ENCODE results near the gene ANLN. TPM values are rescaled to one million over a fixed set of nuclear protein-coding genes. Genes with fewer than 3 reads are reported as not detected.
"Not testable (repeated sequence)": the region's sequence is repeated elsewhere in the genome, so short reads cannot be mapped to it uniquely, and the experiment has no call there.

ANLN gene
- total RNA-seq, 1 experiment from 2014 or later = 106 TPM

DNA sequence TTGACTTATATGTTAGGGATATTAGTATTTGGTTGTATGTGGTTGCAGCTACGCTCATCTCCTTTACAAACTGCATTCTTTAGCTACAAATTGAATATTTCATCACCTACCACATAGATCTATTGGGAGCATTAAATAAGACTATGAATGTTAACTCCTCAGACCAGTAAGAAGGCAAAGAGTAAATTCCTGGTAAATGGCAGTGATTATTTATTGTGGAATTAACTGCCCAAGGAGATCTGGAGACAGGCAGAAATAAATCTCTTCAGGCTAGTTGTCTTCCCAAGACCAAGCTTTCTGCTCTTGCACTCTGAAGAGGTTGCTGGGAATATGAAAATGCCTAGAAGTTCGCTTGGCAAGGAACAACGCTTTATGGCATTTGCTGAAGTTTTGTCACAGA, 74.6 kb downstream of the ANLN start:
- Histone ChIP-seq H3K36me3 (ENCODE audit: control insufficient read depth, insufficient read depth, low read length) (no peaks in the 10 kb centered on the region), H3K27me3 (replicated peaks; ENCODE audit: control insufficient read depth, insufficient read depth, low read length) (no peaks in the 10 kb centered on the region), H3K4me3 (ENCODE audit: low read depth, low read length) (no peak overlapping the region), H3K9me3 (peaks cover 6% of the 10 kb centered on the region; the same call in 1 of the 2 replicates), H3K4me1 (peaks cover 21% of the 10 kb centered on the region)
- Mint-ChIP-seq H3K4me1 (ENCODE audit: low read depth, unreplicated experiment) (peaks cover 11% of the 10 kb centered on the region), H3K36me3 (ENCODE audit: insufficient read depth, unreplicated experiment) (peaks cover 8% of the 10 kb centered on the region), H3K4me3 (ENCODE audit: unreplicated experiment) (no peak overlapping the region), H3K27ac (ENCODE audit: unreplicated experiment) (no peak overlapping the region), H3K27me3 (ENCODE audit: insufficient read depth, unreplicated experiment) (no peaks in the 10 kb centered on the region), H3K9me3 (ENCODE audit: unreplicated experiment) (no peaks in the 10 kb centered on the region)
- TF ChIP-seq CTCF (IDR thresholded peaks at IDR 0.05; ENCODE audit: insufficient read depth in 1 of 2, low read depth in 1 of 2, low read length in 1 of 2, severe bottlenecking in 1 of 2, unreplicated experiment in 1 of 2) = no peak
- BruUV-seq (replicated peaks) = no TSS peak
- CTCF ChIA-PET = no interaction called here
- intact Hi-C loops (cut with micrococcal nuclease; ENCODE audit: unreplicated experiment) = no loop called here
- DNase-seq = no peak
- POLR2A ChIA-PET = no interaction called here

DNA sequence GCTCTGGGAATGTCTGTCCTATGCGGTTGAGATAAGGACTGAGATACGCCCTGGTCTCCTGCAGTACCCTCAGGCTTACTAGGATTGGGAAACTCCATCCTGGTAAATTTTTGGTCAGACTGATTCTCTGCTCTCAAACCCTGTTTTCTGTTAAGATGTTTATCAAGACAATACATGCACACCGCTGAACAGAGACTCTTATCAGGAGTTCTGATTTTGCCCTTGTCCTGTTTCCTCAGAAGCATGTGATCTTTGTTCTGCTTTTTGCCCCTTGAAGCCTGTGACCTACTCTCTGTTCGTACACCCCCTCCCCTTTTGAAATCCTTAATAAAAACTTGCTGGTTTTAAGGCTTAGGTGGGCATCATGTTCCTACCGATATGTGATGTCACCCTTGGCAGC, 76.3 kb downstream of the ANLN start:
- DNase-seq; CTCF ChIA-PET; H3K9me3 Mint-ChIP-seq (ENCODE audit: unreplicated experiment); H3K27me3 ChIP-seq (replicated peaks; ENCODE audit: control insufficient read depth, insufficient read depth, low read length); H3K9me3 ChIP-seq; H3K27ac Mint-ChIP-seq (ENCODE audit: unreplicated experiment); H3K4me1 Mint-ChIP-seq (ENCODE audit: low read depth, unreplicated experiment); H3K4me3 Mint-ChIP-seq (ENCODE audit: unreplicated experiment); H3K4me1 ChIP-seq; intact Hi-C loops (cut with micrococcal nuclease; ENCODE audit: unreplicated experiment); H3K36me3 ChIP-seq (ENCODE audit: control insufficient read depth, insufficient read depth, low read length); POLR2A ChIA-PET; H3K27me3 Mint-ChIP-seq (ENCODE audit: insufficient read depth, unreplicated experiment); H3K36me3 Mint-ChIP-seq (ENCODE audit: insufficient read depth, unreplicated experiment); BruUV-seq (replicated peaks); H3K4me3 ChIP-seq (ENCODE audit: low read depth, low read length): not testable (repeated sequence)

DNA sequence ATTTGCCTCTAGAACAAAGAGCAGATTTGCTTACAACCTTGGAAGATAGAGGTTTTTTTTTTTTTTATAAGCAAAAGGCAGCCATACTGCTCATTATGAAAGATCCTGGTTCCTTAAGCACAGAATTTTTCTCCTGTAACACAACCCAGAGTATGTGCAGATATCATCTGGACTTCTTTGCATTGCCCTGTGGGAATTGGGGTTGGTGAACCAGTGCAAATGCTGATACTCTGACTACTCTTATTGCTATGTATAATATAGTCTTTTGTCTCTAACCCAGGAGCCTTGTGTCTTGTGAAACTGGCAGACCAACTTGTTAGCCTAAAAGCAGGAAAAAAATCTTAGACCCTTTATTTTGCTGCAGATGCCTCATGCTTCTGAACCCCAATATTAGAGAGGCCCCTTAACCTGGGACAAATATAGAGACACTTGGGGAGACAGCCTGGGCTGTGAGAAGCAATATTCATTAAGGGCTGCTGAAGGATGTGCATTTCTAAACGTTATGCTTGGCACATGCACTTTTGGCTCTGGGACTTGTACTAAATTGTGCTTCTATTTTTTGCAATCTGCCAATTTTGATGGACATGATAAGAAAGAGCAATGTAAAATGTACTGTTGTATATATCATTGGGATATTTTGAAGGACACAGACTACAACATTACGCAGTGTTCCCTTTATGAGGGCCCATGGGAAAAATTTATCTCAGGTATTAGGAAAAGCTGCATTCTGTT, 78.9 kb downstream of the ANLN start:
- no peaks in the 10 kb centered on the region for H3K27me3 ChIP-seq (replicated peaks; ENCODE audit: control insufficient read depth, insufficient read depth, low read length)
- H3K27ac Mint-ChIP-seq (ENCODE audit: unreplicated experiment) = no peak overlapping the region
- no peaks in the 10 kb centered on the region for H3K4me1 ChIP-seq
- no peaks in the 10 kb centered on the region for H3K27me3 Mint-ChIP-seq (ENCODE audit: insufficient read depth, unreplicated experiment)
- no peaks in the 10 kb centered on the region for H3K9me3 Mint-ChIP-seq (ENCODE audit: unreplicated experiment)
- no TSS peak for BruUV-seq (replicated peaks)
- H3K9me3 ChIP-seq = 0 out of 2 replicates have a peak, but pooled peaks cover 4% of the 10 kb centered on the region
- no peak overlapping the region for H3K4me3 Mint-ChIP-seq (ENCODE audit: unreplicated experiment)
- no peaks in the 10 kb centered on the region for H3K36me3 Mint-ChIP-seq (ENCODE audit: insufficient read depth, unreplicated experiment)
- intact Hi-C loops (cut with micrococcal nuclease; ENCODE audit: unreplicated experiment) = no loop called here
- H3K4me1 Mint-ChIP-seq (ENCODE audit: low read depth, unreplicated experiment) = no peaks in the 10 kb centered on the region
- POLR2A ChIA-PET = no interaction called here
- H3K4me3 ChIP-seq (ENCODE audit: low read depth, low read length) = no peak overlapping the region
- DNase-seq = no peak
- CTCF ChIA-PET = no interaction called here
- no peaks in the 10 kb centered on the region for H3K36me3 ChIP-seq (ENCODE audit: control insufficient read depth, insufficient read depth, low read length)
- no peak for TF ChIP-seq CTCF (IDR thresholded peaks at IDR 0.05; ENCODE audit: insufficient read depth in 1 of 2, low read depth in 1 of 2, low read length in 1 of 2, severe bottlenecking in 1 of 2, unreplicated experiment in 1 of 2)
